Forelimb muscle (tissue), 1 donor: Measurements from ENCODE around the gene THUMPD2. TPM values are rescaled to one million over a fixed set of nuclear protein-coding genes. Genes with fewer than 3 reads are reported as not detected.
"Not testable (repeated sequence)": the region's sequence is repeated elsewhere in the genome, so short reads cannot be mapped to it uniquely, and the experiment has no call there.

Source experiments
- DNase-seq: peaks from one replicate; pipeline ENCODE4 v3.0.0-alpha.2; 2013; ENCODE audit warnings: low read depth
- polyA plus RNA-seq: library from polyadenylated mRNA; unstranded; fragments of 120-200 nt; gene quantifications from one replicate; pipeline ENCODE4 v1.2.1, GENCODE V29; 2013; ENCODE audit not compliant: insufficient read length

Gene THUMPD2
- 19.7 TPM for polyA plus RNA-seq

- peak; percentile 39 for DNase-seq
Observed at GRCh38 chr2:39778775-39779340, at the start of gene THUMPD2. TSS of gene THUMPD2 (minus strand) at chr2:39779258. CDS start at chr2:39779239, 19 bp downstream.

- DNase-seq, result no peak
Observed at GRCh38 chr2:39821871-39822270, 42.8 kb upstream of the THUMPD2 start.

GRCh38 chr2:39816845-39817244 lies 37.8 kb upstream of the THUMPD2 start:
- no peak for DNase-seq

GRCh38 chr2:39816428-39816827 lies 37.4 kb upstream of the THUMPD2 start:
- DNase-seq, result no peak

GRCh38 chr2:39805936-39806608 lies 27.0 kb upstream of the THUMPD2 start:
- DNase-seq, result no peak

GRCh38 chr2:39803839-39804238 lies 24.8 kb upstream of the THUMPD2 start:
- DNase-seq, result no peak

GRCh38 chr2:39800752-39801151 lies 21.7 kb upstream of the THUMPD2 start:
- DNase-seq, result no peak

- DNase-seq, result no peak
Observed at GRCh38 chr2:39796134-39796533, 17.1 kb upstream of the THUMPD2 start.

GRCh38 chr2:39790216-39790818 lies 11.3 kb upstream of the THUMPD2 start:
- not testable (repeated sequence) for DNase-seq

- no peak for DNase-seq
Observed at GRCh38 chr2:39787950-39788349, 8.9 kb upstream of the THUMPD2 start.

- no peak for DNase-seq
Observed at GRCh38 chr2:39786761-39787522, 7.9 kb upstream of the THUMPD2 start.

- DNase-seq, result no peak
Observed at GRCh38 chr2:39782591-39782990, 3.5 kb upstream of the THUMPD2 start.

GRCh38 chr2:39781697-39782096 lies 2.6 kb upstream of the THUMPD2 start:
- DNase-seq, result no peak

GRCh38 chr2:39780825-39781600 lies 2.0 kb upstream of the THUMPD2 start:
- no peak for DNase-seq

GRCh38 chr2:39779927-39780326 lies 869 bp upstream of the THUMPD2 start:
- DNase-seq, result no peak

- DNase-seq, result no peak
Observed at GRCh38 chr2:39779341-39779851, 338 bp upstream of the THUMPD2 start.

GRCh38 chr2:39778233-39778632 lies 825 bp downstream of the THUMPD2 start:
- no peak for DNase-seq

- no peak for DNase-seq
Observed at GRCh38 chr2:39772812-39773152, 6.3 kb downstream of the THUMPD2 start.

GRCh38 chr2:39772086-39772811 lies 6.8 kb downstream of the THUMPD2 start:
- no peak for DNase-seq

- DNase-seq, result no peak
Observed at GRCh38 chr2:39762448-39762847, 16.6 kb downstream of the THUMPD2 start.

- DNase-seq, result no peak
Observed at GRCh38 chr2:39757156-39757555, 21.9 kb downstream of the THUMPD2 start.
